Measurements from ENCODE around the gene CYP4Z1.

GRCh38 chr1:47137925-47138615 lies 71.0 kb downstream of the CYP4Z1 start:
- TF ChIP-seq CTCF (IDR thresholded peaks at IDR 0.05 in 2 of 3, conservative IDR thresholded peaks at IDR 0.05 in 1 of 3; ENCODE audit: borderline replicate concordance in 1 of 3, insufficient read depth in 1 of 3, low read depth in 2 of 3, low read length in 2 of 3) (no peak), POLR2A (IDR thresholded peaks at IDR 0.05; ENCODE audit: borderline replicate concordance, extremely low read depth, insufficient read depth, insufficient read length) (no peak)
